SJSA1 (cell line): ENCODE measurements around the gene TOB2. TPM values are rescaled to one million over a fixed set of nuclear protein-coding genes. Genes with fewer than 3 reads are reported as not detected.

ENCODE experiments used
- DNase-seq, 2 experiments: peaks; one replicate each; pipeline ENCODE4 v3.0.0-alpha.2; 2015 to 2020; ENCODE audit warnings: low spot score in 2 of 2, low read depth in 1 of 2
- H3K27ac ChIP-seq: fragments of 250-450 bp; sonication (Bioruptor Pico); 2 replicates; pipeline ENCODE4 v1.5.1; 2020; ENCODE audit warnings: mild to moderate bottlenecking, moderate library complexity
- H3K27me3 ChIP-seq: fragments of 250-450 bp; sonication (Bioruptor Pico); replicated peaks from 2 replicates; pipeline ENCODE4 v1.5.1; 2020; ENCODE audit warnings: mild to moderate bottlenecking, moderate library complexity
- H3K36me3 ChIP-seq: fragments of 250-450 bp; sonication (Bioruptor Pico); 2 replicates; pipeline ENCODE4 v1.5.1; 2020; ENCODE audit warnings: mild to moderate bottlenecking
- H3K4me1 ChIP-seq: fragments of 250-450 bp; sonication (Bioruptor Pico); replicated peaks from 2 replicates; pipeline ENCODE4 v1.6.1; 2021; ENCODE audit warnings: mild to moderate bottlenecking
- H3K4me3 ChIP-seq: fragments of 250-450 bp; sonication (Bioruptor Pico); 2 replicates; pipeline ENCODE4 v1.5.1; 2020; ENCODE audit warnings: mild to moderate bottlenecking
- H3K9me3 ChIP-seq: fragments of 250-450 bp; sonication (Bioruptor Pico); replicated peaks from 2 replicates; pipeline ENCODE4 v1.5.1; 2020; ENCODE audit warnings: mild to moderate bottlenecking
- total RNA-seq: library from RNA; depleted of rRNA; stranded (reverse); fragments of >200 nt; shearing (Covaris generic); gene quantifications from 2 replicates; pipeline ENCODE4 v1.2.3, GENCODE V29; 2014; rRNA removed

Gene TOB2
- 13.0 and 17.9 TPM in 2 replicates for total RNA-seq

- Histone ChIP-seq H3K4me3 (peak within 1 kb of the TSS; percentile 62), H3K27ac (peak within 1 kb of the TSS; percentile 44), H3K36me3 (peaks cover 25% of the 10 kb centered on the region), H3K27me3 (no peaks in the 10 kb centered on the region), H3K9me3 (no peaks in the 10 kb centered on the region), H3K4me1 (0 out of 2 replicates have a peak, but pooled peaks cover 4% of the 10 kb centered on the region)
- peak; percentile 94 to 95 for DNase-seq
These were observed at the start of gene TOB2 for GRCh38 chr22:41446639-41447434. TSS of gene TOB2 (minus strand) at chr22:41446801. CDS start at chr22:41437345, 9,456 bp downstream.

GRCh38 chr22:41491374-41492100 is 44.9 kb upstream of the TOB2 start:
- Histone ChIP-seq H3K36me3 (peaks cover 13% of the 10 kb centered on the region; the same call in 1 of the 2 replicates), H3K9me3 (no peaks in the 10 kb centered on the region), H3K4me1 (no peaks in the 10 kb centered on the region), H3K4me3 (no peak overlapping the region), H3K27ac (no peak overlapping the region), H3K27me3 (no peaks in the 10 kb centered on the region)
- DNase-seq: no peak

GRCh38 chr22:41488596-41489385 is 42.2 kb upstream of the TOB2 start:
- no peak for DNase-seq
- H3K27ac ChIP-seq: no peak overlapping the region
- H3K27me3 ChIP-seq: no peaks in the 10 kb centered on the region
- no peak overlapping the region for H3K4me3 ChIP-seq
- H3K36me3 ChIP-seq: peaks cover 3% of the 10 kb centered on the region; the same call in 1 of the 2 replicates
- H3K9me3 ChIP-seq: no peaks in the 10 kb centered on the region
- H3K4me1 ChIP-seq: peaks cover under 1% of the 10 kb centered on the region

DNA sequence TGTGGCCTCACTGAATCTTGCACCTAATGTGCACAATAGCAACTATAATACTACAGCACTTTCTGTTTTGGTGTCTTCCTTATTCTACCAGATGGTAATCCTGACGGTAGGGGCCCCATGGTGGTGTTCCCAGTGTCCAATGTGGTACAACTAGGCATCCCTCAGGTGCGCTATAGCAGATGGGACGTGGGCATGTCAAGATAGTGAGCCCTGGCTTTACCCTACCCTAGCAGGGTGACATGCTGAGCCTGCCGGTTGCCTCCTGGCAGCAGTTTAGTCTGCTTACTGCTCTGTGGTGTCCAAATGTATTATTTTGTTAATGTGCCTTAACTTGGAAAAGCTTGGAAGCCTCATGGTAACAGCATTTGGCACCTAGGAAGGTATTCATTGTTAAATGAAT is 41.5 kb upstream of the TOB2 start:
- Histone ChIP-seq H3K27me3 (no peaks in the 10 kb centered on the region), H3K36me3 (peaks cover 3% of the 10 kb centered on the region; the same call in 1 of the 2 replicates), H3K9me3 (no peaks in the 10 kb centered on the region), H3K4me1 (peaks cover 7% of the 10 kb centered on the region), H3K4me3 (no peak overlapping the region), H3K27ac (no peak overlapping the region)
- no peak for DNase-seq

DNA sequence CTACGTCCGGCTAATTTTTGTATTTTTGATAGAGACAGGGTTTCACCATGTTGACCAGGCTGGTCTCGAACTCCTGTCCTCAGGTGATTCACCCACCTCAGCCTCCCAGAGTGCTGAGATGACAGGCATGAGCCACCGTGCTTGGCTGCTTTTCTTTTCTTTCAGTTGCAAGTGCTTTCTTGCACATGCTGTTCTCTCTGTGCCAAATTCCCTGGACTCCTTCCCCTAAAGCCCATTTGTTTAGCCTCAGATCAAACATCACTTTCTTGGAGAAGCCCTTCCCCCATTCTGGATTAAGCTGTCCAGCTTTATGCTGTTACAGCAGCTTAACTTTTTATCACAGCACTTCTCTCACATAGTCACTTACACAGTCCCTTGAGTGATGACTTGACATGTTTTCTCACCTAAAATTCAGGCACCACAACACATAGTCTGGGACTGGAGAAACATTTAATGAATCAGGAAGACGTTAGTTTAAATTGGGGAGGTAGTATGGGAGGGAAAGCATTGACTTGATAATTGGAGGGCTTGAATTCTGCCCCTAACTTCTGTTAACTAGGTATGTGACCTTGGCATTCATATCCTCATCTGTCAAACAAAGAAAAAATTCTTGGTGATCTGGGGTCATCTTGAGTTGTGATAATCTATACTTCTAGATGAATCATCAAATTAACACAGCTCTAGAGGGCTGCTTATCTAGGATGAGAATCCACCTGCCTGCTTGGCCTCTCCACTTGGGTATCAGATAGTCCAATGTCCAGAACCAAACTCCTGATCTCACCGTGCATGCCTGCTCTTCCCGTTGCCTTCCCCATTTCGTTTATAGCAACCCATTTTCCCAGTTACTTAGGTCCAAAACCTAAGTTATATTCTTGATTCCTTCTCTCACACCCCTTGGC is 40.7 kb upstream of the TOB2 start:
- Histone ChIP-seq H3K27ac (no peak overlapping the region), H3K4me3 (no peak overlapping the region), H3K4me1 (peaks cover 15% of the 10 kb centered on the region), H3K27me3 (no peaks in the 10 kb centered on the region), H3K36me3 (peaks cover 3% of the 10 kb centered on the region; the same call in 1 of the 2 replicates), H3K9me3 (no peaks in the 10 kb centered on the region)
- no peak for DNase-seq

GRCh38 chr22:41485033-41485432 is 38.4 kb upstream of the TOB2 start:
- Histone ChIP-seq H3K9me3 (0 out of 2 replicates have a peak, but pooled peaks cover 4% of the 10 kb centered on the region), H3K27me3 (no peaks in the 10 kb centered on the region), H3K4me1 (peaks cover 28% of the 10 kb centered on the region), H3K36me3 (peaks cover 3% of the 10 kb centered on the region), H3K27ac (no peak overlapping the region), H3K4me3 (no peak overlapping the region)
- DNase-seq: no peak

GRCh38 chr22:41482319-41482935 is 35.8 kb upstream of the TOB2 start:
- Histone ChIP-seq H3K4me3 (no peak overlapping the region), H3K27ac (peak overlapping the region; percentile 78), H3K36me3 (peaks cover 5% of the 10 kb centered on the region), H3K27me3 (no peaks in the 10 kb centered on the region), H3K4me1 (peaks cover 32% of the 10 kb centered on the region), H3K9me3 (0 out of 2 replicates have a peak, but pooled peaks cover 4% of the 10 kb centered on the region)
- no peak for DNase-seq

DNA sequence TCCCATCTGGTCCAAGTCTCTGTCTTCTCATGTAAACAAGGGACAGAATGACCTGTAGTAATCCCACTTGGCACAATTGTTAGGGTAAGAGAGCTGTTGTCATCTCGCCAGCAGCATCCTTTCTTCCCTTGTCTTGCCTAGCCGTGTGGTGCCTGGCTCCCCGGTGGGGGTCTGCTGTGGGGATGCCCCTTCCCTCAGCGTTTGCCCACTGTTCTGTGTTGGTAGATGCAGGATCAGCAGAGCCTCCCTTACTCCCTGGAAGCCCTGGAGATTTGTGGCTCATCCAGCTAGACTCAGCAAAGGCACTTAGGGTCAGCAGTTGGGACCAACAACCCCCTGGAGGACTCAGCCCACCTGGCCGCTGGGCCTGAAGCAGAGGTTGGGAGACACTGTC is 35.3 kb upstream of the TOB2 start:
- peaks cover 32% of the 10 kb centered on the region for H3K4me1 ChIP-seq
- H3K36me3 ChIP-seq: peaks cover 4% of the 10 kb centered on the region
- no peak for DNase-seq
- H3K27me3 ChIP-seq: no peaks in the 10 kb centered on the region
- H3K27ac ChIP-seq: no peak overlapping the region
- no peak overlapping the region for H3K4me3 ChIP-seq
- 0 out of 2 replicates have a peak, but pooled peaks cover 4% of the 10 kb centered on the region for H3K9me3 ChIP-seq

DNA sequence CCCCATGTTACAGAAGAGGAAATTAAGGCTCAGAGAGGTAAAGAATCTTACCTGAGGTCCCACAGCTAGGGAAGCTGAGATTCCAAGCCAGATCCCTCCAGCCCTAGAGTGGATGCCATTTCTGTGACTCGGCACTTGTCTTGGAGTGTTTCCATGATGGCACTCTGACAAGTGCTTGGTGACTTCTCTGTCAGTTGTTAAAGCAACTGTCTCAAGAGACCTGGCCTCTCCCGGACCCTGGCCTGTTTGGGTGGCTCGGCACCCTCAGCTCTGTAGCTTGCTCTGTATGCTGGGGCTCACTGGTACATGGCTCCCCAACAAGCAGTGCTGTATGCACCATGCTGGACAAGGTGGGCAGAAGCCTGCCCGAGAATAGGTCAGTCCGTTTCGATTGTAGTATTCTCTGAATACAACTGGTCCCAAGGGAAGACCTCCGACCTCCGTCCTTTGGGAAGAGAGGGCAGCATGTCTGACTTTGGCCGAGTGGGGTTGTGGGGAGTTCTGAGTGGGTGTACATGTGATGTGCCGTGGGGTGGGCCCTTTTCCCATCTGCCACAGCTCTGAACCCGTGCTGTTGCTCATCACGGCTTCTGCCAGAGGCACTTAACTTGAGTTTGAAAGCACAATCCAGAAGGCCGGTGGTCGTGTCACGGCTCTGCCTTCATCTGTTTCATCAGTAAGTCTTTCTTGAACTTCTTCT is 34.7 kb upstream of the TOB2 start:
- Histone ChIP-seq H3K4me3 (no peak overlapping the region), H3K36me3 (peaks cover 4% of the 10 kb centered on the region), H3K27me3 (no peaks in the 10 kb centered on the region), H3K4me1 (peaks cover 32% of the 10 kb centered on the region), H3K27ac (no peak overlapping the region), H3K9me3 (0 out of 2 replicates have a peak, but pooled peaks cover 4% of the 10 kb centered on the region)
- DNase-seq: no peak

DNA sequence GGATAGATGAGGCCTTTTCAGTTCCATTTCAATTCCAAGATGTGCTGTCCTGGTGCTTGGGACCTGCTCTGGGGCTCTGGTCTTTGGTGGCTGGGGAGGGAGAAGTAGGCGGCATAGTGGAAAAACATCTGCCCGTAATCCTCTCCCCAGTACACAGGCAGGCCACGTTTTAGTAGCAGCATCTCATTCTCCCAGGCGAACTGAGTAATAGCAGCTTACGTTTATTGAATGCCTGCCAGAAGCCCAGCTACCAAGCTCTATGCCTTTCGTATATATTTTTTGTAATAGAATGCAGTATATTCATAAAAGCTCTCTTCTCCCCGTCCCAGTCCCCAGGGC is 33.8 kb upstream of the TOB2 start:
- Histone ChIP-seq H3K4me1 (peaks cover 32% of the 10 kb centered on the region), H3K36me3 (peaks cover 5% of the 10 kb centered on the region), H3K27ac (no peak overlapping the region), H3K9me3 (0 out of 2 replicates have a peak, but pooled peaks cover 4% of the 10 kb centered on the region), H3K4me3 (no peak overlapping the region), H3K27me3 (no peaks in the 10 kb centered on the region)
- no peak for DNase-seq

- DNase-seq: peak in 1 of 2 experiments; percentile 21
- no peaks in the 10 kb centered on the region for H3K27me3 ChIP-seq
- 0 out of 2 replicates have a peak, but pooled peaks cover 4% of the 10 kb centered on the region for H3K9me3 ChIP-seq
- H3K4me3 ChIP-seq: no peak overlapping the region
- H3K4me1 ChIP-seq: peaks cover 32% of the 10 kb centered on the region
- H3K36me3 ChIP-seq: peaks cover 6% of the 10 kb centered on the region
- H3K27ac ChIP-seq: no peak overlapping the region
These were observed 33.2 kb upstream of the TOB2 start for GRCh38 chr22:41479671-41480396.
